KMS-11 (cell line): Measurements from ENCODE around the gene ARHGAP11A.

Source experiments
- H2AFZ ChIP-seq: fragments of 200-600 bp; sonication (generic); 2 replicates; pipeline ENCODE4 v1.6.1; 2016; ENCODE audit warnings: antibody characterized with exemption, mixed run types, low read depth
- H3K27ac ChIP-seq: fragments of 200-600 bp; sonication (generic); 2 replicates; pipeline ENCODE4 v1.6.1; 2016; ENCODE audit warnings: mild to moderate bottlenecking, mixed run types
- H3K27me3 ChIP-seq: fragments of 200-600 bp; sonication (generic); 2 replicates; pipeline ENCODE4 v1.6.1; 2017; ENCODE audit warnings: mild to moderate bottlenecking, low read depth, mixed run types, moderate library complexity; ENCODE audit not compliant: insufficient read depth
- H3K36me3 ChIP-seq: fragments of 200-600 bp; sonication (generic); 2 replicates; pipeline ENCODE4 v1.6.1; 2017; ENCODE audit warnings: mild to moderate bottlenecking, mixed run types; ENCODE audit not compliant: insufficient read depth
- H3K4me1 ChIP-seq: fragments of 200-600 bp; sonication (generic); 2 replicates; pipeline ENCODE4 v1.6.1; 2016; ENCODE audit warnings: mild to moderate bottlenecking, low read depth, mixed run types; ENCODE audit not compliant: poor library complexity, severe bottlenecking
- H3K4me2 ChIP-seq: fragments of 200-600 bp; sonication (generic); 2 replicates; pipeline ENCODE4 v1.7.0; 2016; ENCODE audit warnings: mild to moderate bottlenecking, mixed run types
- H3K4me3 ChIP-seq: fragments of 200-600 bp; sonication (generic); IDR thresholded peaks from 2 replicates; pipeline ENCODE4 v1.6.1; 2017; ENCODE audit warnings: low read depth, low read length, mixed read lengths; ENCODE audit not compliant: insufficient read depth
- H3K79me2 ChIP-seq: fragments of 200-600 bp; sonication (generic); 2 replicates; pipeline ENCODE4 v1.6.1; 2016; ENCODE audit warnings: low read depth, mixed run types; ENCODE audit not compliant: insufficient read depth
- H3K9ac ChIP-seq: fragments of 200-600 bp; sonication (generic); 2 replicates; pipeline ENCODE4 v1.6.1; 2016; ENCODE audit warnings: mild to moderate bottlenecking, mixed run types
- H4K20me1 ChIP-seq: fragments of 200-600 bp; sonication (generic); 2 replicates; pipeline ENCODE4 v1.6.1; 2016; ENCODE audit warnings: mild to moderate bottlenecking, mixed run types; ENCODE audit not compliant: insufficient read depth
- CTCF ChIP-seq: fragments of 200-600 bp; sonication (generic); conservative IDR thresholded peaks from 2 replicates; pipeline ENCODE4 v1.6.1; 2017; ENCODE audit warnings: low read depth, mild to moderate bottlenecking, antibody characterized with exemption, low read length, moderate library complexity, mixed read lengths

The ARHGAP11A gene

GRCh38 chr15:32682977-32683630 is 67.8 kb downstream of the ARHGAP11A start:
- TF ChIP-seq CTCF: no peak
- H3K4me1 ChIP-seq: no peaks in the 10 kb centered on the region
- H3K27ac ChIP-seq: no peak overlapping the region
- no peak overlapping the region for H2AFZ ChIP-seq
- H4K20me1 ChIP-seq: no peaks in the 10 kb centered on the region
- no peak overlapping the region for H3K4me3 ChIP-seq
- no peak overlapping the region for H3K4me2 ChIP-seq
- H3K27me3 ChIP-seq: no peaks in the 10 kb centered on the region
- H3K9ac ChIP-seq: no peak overlapping the region
- H3K36me3 ChIP-seq: no peaks in the 10 kb centered on the region
- H3K79me2 ChIP-seq: no peaks in the 10 kb centered on the region

GRCh38 chr15:32683906-32684584 is 68.7 kb downstream of the ARHGAP11A start:
- no peaks in the 10 kb centered on the region for H3K27me3 ChIP-seq
- H3K4me1 ChIP-seq: no peaks in the 10 kb centered on the region
- H3K9ac ChIP-seq: no peak overlapping the region
- H4K20me1 ChIP-seq: no peaks in the 10 kb centered on the region
- no peak overlapping the region for H3K27ac ChIP-seq
- H3K36me3 ChIP-seq: no peaks in the 10 kb centered on the region
- no peak overlapping the region for H3K4me2 ChIP-seq
- no peak overlapping the region for H2AFZ ChIP-seq
- H3K4me3 ChIP-seq: no peak overlapping the region
- TF ChIP-seq CTCF: no peak
- H3K79me2 ChIP-seq: no peaks in the 10 kb centered on the region

- H3K27me3 ChIP-seq: no peaks in the 10 kb centered on the region
- no peak for TF ChIP-seq CTCF
- no peaks in the 10 kb centered on the region for H3K36me3 ChIP-seq
- no peak overlapping the region for H3K4me2 ChIP-seq
- no peak overlapping the region for H3K4me3 ChIP-seq
- H3K27ac ChIP-seq: no peak overlapping the region
- H3K4me1 ChIP-seq: no peaks in the 10 kb centered on the region
- no peaks in the 10 kb centered on the region for H3K79me2 ChIP-seq
- H2AFZ ChIP-seq: no peak overlapping the region
- no peaks in the 10 kb centered on the region for H4K20me1 ChIP-seq
- H3K9ac ChIP-seq: no peak overlapping the region
Observed at GRCh38 chr15:32685576-32685975, 70.3 kb downstream of the ARHGAP11A start.

- H3K4me1 ChIP-seq: no peaks in the 10 kb centered on the region
- no peaks in the 10 kb centered on the region for H4K20me1 ChIP-seq
Observed at GRCh38 chr15:32687556-32687955, 72.3 kb downstream of the ARHGAP11A start.

More at GRCh38 chr15:32687556-32687955, 72.3 kb downstream of the ARHGAP11A start:
- no peak overlapping the region for H3K9ac ChIP-seq
- no peak overlapping the region for H3K4me3 ChIP-seq
- no peaks in the 10 kb centered on the region for H3K79me2 ChIP-seq
- no peak overlapping the region for H3K27ac ChIP-seq
- TF ChIP-seq CTCF: no peak
- no peaks in the 10 kb centered on the region for H3K27me3 ChIP-seq
- H2AFZ ChIP-seq: no peak overlapping the region
- no peak overlapping the region for H3K4me2 ChIP-seq
- no peaks in the 10 kb centered on the region for H3K36me3 ChIP-seq
